IPS DF 19.7 (cell line): ENCODE results near the gene OIT3.
"Not testable (repeated sequence)": the region's sequence is repeated elsewhere in the genome, so short reads cannot be mapped to it uniquely, and the experiment has no call there.

Experiments used
- DNase-seq: peaks from one replicate; pipeline ENCODE4 v3.0.0-alpha.2; 2013; ENCODE audit warnings: low read depth, low spot score

OIT3 gene

GRCh38 chr10:72899545-72899944, 6.0 kb downstream of the OIT3 start:
- DNase-seq = no peak

GRCh38 chr10:72903941-72904446, 10.5 kb downstream of the OIT3 start:
- DNase-seq = not testable (repeated sequence)

- no peak for DNase-seq
Measured at GRCh38 chr10:72904806-72905205, 11.3 kb downstream of the OIT3 start.

- no peak for DNase-seq
Measured at GRCh38 chr10:72906446-72906845, 12.9 kb downstream of the OIT3 start.

- DNase-seq = no peak
Measured at GRCh38 chr10:72910705-72911104, 17.2 kb downstream of the OIT3 start.

GRCh38 chr10:72911758-72912157, 18.2 kb downstream of the OIT3 start:
- DNase-seq = no peak

- DNase-seq = no peak
Measured at GRCh38 chr10:72912736-72913135, 19.2 kb downstream of the OIT3 start.

GRCh38 chr10:72913287-72913686, 19.7 kb downstream of the OIT3 start:
- no peak for DNase-seq

GRCh38 chr10:72917201-72917600, 23.7 kb downstream of the OIT3 start:
- DNase-seq = not testable (repeated sequence)

- not testable (repeated sequence) for DNase-seq
Measured at GRCh38 chr10:72917803-72918332, 24.3 kb downstream of the OIT3 start.

GRCh38 chr10:72918352-72918751, 24.8 kb downstream of the OIT3 start:
- DNase-seq = no peak

- DNase-seq = not testable (repeated sequence)
Measured at GRCh38 chr10:72921147-72921683, 27.7 kb downstream of the OIT3 start.

- DNase-seq = no peak
Measured at GRCh38 chr10:72924351-72924750, 30.8 kb downstream of the OIT3 start.

GRCh38 chr10:72925951-72926465, 32.5 kb downstream of the OIT3 start:
- no peak for DNase-seq

- DNase-seq = no peak
Measured at GRCh38 chr10:72927485-72927884, 33.9 kb downstream of the OIT3 start.

- no peak for DNase-seq
Measured at GRCh38 chr10:72928798-72929197, 35.3 kb downstream of the OIT3 start.

GRCh38 chr10:72930276-72930675, 36.7 kb downstream of the OIT3 start:
- DNase-seq = no peak

- no peak for DNase-seq
Measured at GRCh38 chr10:72932259-72933015, 38.9 kb downstream of the OIT3 start.

GRCh38 chr10:72935361-72935760, 41.8 kb downstream of the OIT3 start:
- DNase-seq = no peak

- no peak for DNase-seq
Measured at GRCh38 chr10:72943498-72944234, 50.1 kb downstream of the OIT3 start.

GRCh38 chr10:72946963-72947362, 53.4 kb downstream of the OIT3 start:
- no peak for DNase-seq

- DNase-seq = no peak
Measured at GRCh38 chr10:72948762-72949161, 55.2 kb downstream of the OIT3 start.
